Gastroesophageal sphincter (tissue), 4 donors: ENCODE results near the gene MIA3. TPM values are rescaled to one million over a fixed set of nuclear protein-coding genes. Genes with fewer than 3 reads are reported as not detected.

Experiments
- ATAC-seq: fragments of 150-250 bp; one replicate; pipeline ENCODE4 v1.9.1; 2016; ENCODE audit warnings: mild to moderate bottlenecking, moderate library complexity
- H3K27ac ChIP-seq, 4 donors: fragments of 200-600 bp; sonication (generic) in 3 of 4; 1 replicate in 3 of 4; 2 replicates in 1 of 4; pipeline ENCODE4 v1.5.1; 2016 to 2019
- H3K27me3 ChIP-seq: fragments of 200-600 bp; sonication (generic); one replicate; pipeline ENCODE4 v1.5.1; 2019
- H3K36me3 ChIP-seq, 2 donors: fragments of 200-600 bp; sonication (generic); one replicate each; pipeline ENCODE4 v1.5.1; 2019; ENCODE audit warnings: control low read depth in 1 of 2
- H3K4me1 ChIP-seq, 3 donors: fragments of 200-600 bp; sonication (generic); 1 replicate in 2 of 3; 2 replicates in 1 of 3; pipeline ENCODE4 v1.5.1; 2016 to 2019; ENCODE audit warnings: control low read depth in 2 of 3
- H3K4me3 ChIP-seq, 2 donors: fragments of 200-600 bp; sonication (generic); one replicate each; pipeline ENCODE4 v1.5.1; 2019; ENCODE audit warnings: mild to moderate bottlenecking in 1 of 2, moderate library complexity in 1 of 2
- H3K9me3 ChIP-seq, 3 donors: fragments of 200-600 bp; sonication (generic); one replicate each; pipeline ENCODE4 v1.5.1; 2017 to 2019; ENCODE audit warnings: control low read depth in 2 of 3
- EP300 ChIP-seq: sonication (generic); formaldehyde crosslinking; IDR thresholded peaks from one replicate; pipeline ENCODE4 v1.6.1; 2017; ENCODE audit warnings: antibody characterized with exemption, mild to moderate bottlenecking
- POLR2A ChIP-seq, 2 donors: fragments of 450-650 bp; IDR thresholded peaks; one replicate each; pipeline ENCODE4 v1.6.1; 2017; ENCODE audit warnings: antibody characterized with exemption in 2 of 2, mild to moderate bottlenecking in 2 of 2, moderate library complexity in 1 of 2
- POLR2AphosphoS5 ChIP-seq: sonication (generic); formaldehyde crosslinking; IDR thresholded peaks from one replicate; pipeline ENCODE4 v1.6.1; 2017; ENCODE audit warnings: antibody characterized with exemption
- WGBS, 2 donors: methylation state at CpG; one replicate each; pipeline ENCODE4 v1.1.5; 2018; ENCODE audit warnings: low coverage in 1 of 2; 5-methylcytosine and 5-hydroxymethylcytosine counted together
- total RNA-seq, 4 donors: library from RNA; depleted of rRNA; stranded (reverse); fragments of >200 nt; gene quantifications; one replicate each; pipeline ENCODE4 v1.1.0, GENCODE V29; 2016
- TF ChIP-seq, protein P1 (sequence below), 4 experiments: fragments of 200-600 bp in 2 of 4; fragments of 450-650 bp in 2 of 4; sonication (generic) in 1 of 4; IDR thresholded peaks; one replicate each; pipeline ENCODE4 v1.5.1; 2017 to 2019; ENCODE audit warnings: antibody characterized with exemption in 4 of 4, mild to moderate bottlenecking in 2 of 4, moderate library complexity in 2 of 4

The MIA3 gene
- total RNA-seq, 4 donors from 2014 or later, result 39.4 to 71.0 (median 48.4) TPM

DNA sequence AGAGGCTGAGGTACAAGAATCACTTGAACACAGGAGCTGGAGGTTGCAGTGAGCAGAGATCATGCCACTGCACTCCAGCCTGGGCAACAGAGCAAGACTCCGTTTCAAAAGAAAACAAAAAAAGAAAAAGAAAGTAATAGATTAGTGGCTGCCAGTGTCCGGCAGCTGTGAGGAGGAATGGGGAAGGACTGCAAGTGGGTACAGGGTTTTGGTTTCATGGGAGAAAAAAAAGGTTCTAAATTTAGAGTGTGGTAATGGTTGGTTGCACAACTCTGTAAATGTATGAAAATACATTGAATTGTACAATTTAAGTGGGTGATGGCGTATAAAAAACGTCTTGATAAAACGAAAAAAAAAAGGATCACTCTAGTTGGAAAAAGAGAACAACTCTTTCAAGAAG is 34.8 kb upstream of the MIA3 start:
- no peaks in the 10 kb centered on the region for H3K9me3 ChIP-seq
- no peaks in the 10 kb centered on the region for H3K27me3 ChIP-seq
- no peak overlapping the region for H3K27ac ChIP-seq
- WGBS, 2 donors, result 77 to 94% methylated on average over 3 to 5 of the region's 5 CpGs
- peaks cover 0 to 7% (median 0%) of the 10 kb centered on the region in 3 donors for H3K4me1 ChIP-seq
- H3K4me3 ChIP-seq, result no peak overlapping the region
- H3K36me3 ChIP-seq, result peaks cover 0 to 49% of the 10 kb centered on the region in 2 donors
- ATAC-seq, result no peak
- no peak for TF ChIP-seq POLR2AphosphoS5

GRCh38 chr1:222586842-222587241 is 31.1 kb upstream of the MIA3 start:
- TF ChIP-seq, protein P1, sequence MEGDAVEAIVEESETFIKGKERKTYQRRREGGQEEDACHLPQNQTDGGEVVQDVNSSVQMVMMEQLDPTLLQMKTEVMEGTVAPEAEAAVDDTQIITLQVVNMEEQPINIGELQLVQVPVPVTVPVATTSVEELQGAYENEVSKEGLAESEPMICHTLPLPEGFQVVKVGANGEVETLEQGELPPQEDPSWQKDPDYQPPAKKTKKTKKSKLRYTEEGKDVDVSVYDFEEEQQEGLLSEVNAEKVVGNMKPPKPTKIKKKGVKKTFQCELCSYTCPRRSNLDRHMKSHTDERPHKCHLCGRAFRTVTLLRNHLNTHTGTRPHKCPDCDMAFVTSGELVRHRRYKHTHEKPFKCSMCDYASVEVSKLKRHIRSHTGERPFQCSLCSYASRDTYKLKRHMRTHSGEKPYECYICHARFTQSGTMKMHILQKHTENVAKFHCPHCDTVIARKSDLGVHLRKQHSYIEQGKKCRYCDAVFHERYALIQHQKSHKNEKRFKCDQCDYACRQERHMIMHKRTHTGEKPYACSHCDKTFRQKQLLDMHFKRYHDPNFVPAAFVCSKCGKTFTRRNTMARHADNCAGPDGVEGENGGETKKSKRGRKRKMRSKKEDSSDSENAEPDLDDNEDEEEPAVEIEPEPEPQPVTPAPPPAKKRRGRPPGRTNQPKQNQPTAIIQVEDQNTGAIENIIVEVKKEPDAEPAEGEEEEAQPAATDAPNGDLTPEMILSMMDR (IDR thresholded peaks at IDR 0.05), result no peak
- no peak for TF ChIP-seq EP300
- TF ChIP-seq POLR2AphosphoS5, result no peak
- no peak for TF ChIP-seq POLR2A (IDR thresholded peaks at IDR 0.05)
- Histone ChIP-seq H3K36me3 (peaks cover 0 to 45% of the 10 kb centered on the region in 2 donors), H3K4me3 (no peak overlapping the region), H3K27me3 (no peaks in the 10 kb centered on the region), H3K4me1 (peaks cover 5 to 30% (median 6%) of the 10 kb centered on the region in 3 donors), H3K27ac (no peak overlapping the region), H3K9me3 (no peaks in the 10 kb centered on the region)
- 95 to 96% methylated on average over 2 of the region's 2 CpGs for WGBS, 2 donors
- ATAC-seq, result no peak

- Histone ChIP-seq H3K27me3 (no peaks in the 10 kb centered on the region), H3K4me1 (peaks cover 5 to 30% (median 6%) of the 10 kb centered on the region in 3 donors), H3K27ac (no peak overlapping the region), H3K36me3 (peaks cover 0 to 33% of the 10 kb centered on the region in 2 donors), H3K9me3 (no peaks in the 10 kb centered on the region), H3K4me3 (no peak overlapping the region)
- no peak for TF ChIP-seq POLR2A (IDR thresholded peaks at IDR 0.05)
- TF ChIP-seq EP300, result no peak
- TF ChIP-seq, protein P1 (IDR thresholded peaks at IDR 0.05), result no peak
- no peak for TF ChIP-seq POLR2AphosphoS5
- 73 to 76% methylated on average over 1 of the region's 1 CpG for WGBS, 2 donors
- no peak for ATAC-seq
Measured at GRCh38 chr1:222588135-222588534, 29.8 kb upstream of the MIA3 start.

GRCh38 chr1:222589462-222590302 is 28.2 kb upstream of the MIA3 start, which contains the start of gene TAF1A:
Gene TAF1A, minus strand, starts transcription at chr1:222589933.
- TF ChIP-seq, protein P1 (IDR thresholded peaks at IDR 0.05), result no peak
- no peak for TF ChIP-seq EP300
- TF ChIP-seq POLR2AphosphoS5, result peak; percentile 71
- TF ChIP-seq POLR2A (IDR thresholded peaks at IDR 0.05), result peak in 1 of 2 donors; percentile 17
- Histone ChIP-seq H3K27me3 (no peaks in the 10 kb centered on the region), H3K36me3 (peaks cover 0 to 21% of the 10 kb centered on the region in 2 donors), H3K27ac (peak within 1 kb of the TSS; percentile 67 to 85 (median 82)), H3K4me1 (peaks cover 5 to 30% (median 6%) of the 10 kb centered on the region in 3 donors), H3K4me3 (peak within 1 kb of the TSS; percentile 67 to 95), H3K9me3 (no peaks in the 10 kb centered on the region)
- ATAC-seq, result peak; percentile 96
- 0% methylated on average over 32 to 39 of the region's 41 CpGs for WGBS, 2 donors

GRCh38 chr1:222592171-222592570 is 25.7 kb upstream of the MIA3 start:
- Histone ChIP-seq H3K4me3 (no peak overlapping the region), H3K36me3 (peaks cover 0 to 7% of the 10 kb centered on the region in 2 donors), H3K4me1 (peaks cover 5 to 24% (median 6%) of the 10 kb centered on the region in 3 donors), H3K27ac (no peak overlapping the region), H3K27me3 (no peaks in the 10 kb centered on the region), H3K9me3 (no peaks in the 10 kb centered on the region)
- ATAC-seq, result no peak
- TF ChIP-seq EP300, result no peak
- TF ChIP-seq, protein P1 (IDR thresholded peaks at IDR 0.05), result no peak
- no peak for TF ChIP-seq POLR2AphosphoS5
- TF ChIP-seq POLR2A (IDR thresholded peaks at IDR 0.05), result no peak
- 70 to 82% methylated on average over 2 to 3 of the region's 3 CpGs for WGBS, 2 donors
